ENCODE measurements around the gene DACH1.
"Not testable (repeated sequence)": the region's sequence is repeated elsewhere in the genome, so short reads cannot be mapped to it uniquely, and the experiment has no call there.

The DACH1 gene

GRCh38 chr13:71787414-71787813 lies 79.6 kb downstream of the DACH1 start:
- no peak overlapping the region for H3K4me3 ChIP-seq (replicated peaks; ENCODE audit: low read depth, low read length)
- no peak for DNase-seq (ENCODE audit: low read depth)
- TF ChIP-seq CTCF (IDR thresholded peaks at IDR 0.05; ENCODE audit: low read length, missing control alignments): no peak

DNA sequence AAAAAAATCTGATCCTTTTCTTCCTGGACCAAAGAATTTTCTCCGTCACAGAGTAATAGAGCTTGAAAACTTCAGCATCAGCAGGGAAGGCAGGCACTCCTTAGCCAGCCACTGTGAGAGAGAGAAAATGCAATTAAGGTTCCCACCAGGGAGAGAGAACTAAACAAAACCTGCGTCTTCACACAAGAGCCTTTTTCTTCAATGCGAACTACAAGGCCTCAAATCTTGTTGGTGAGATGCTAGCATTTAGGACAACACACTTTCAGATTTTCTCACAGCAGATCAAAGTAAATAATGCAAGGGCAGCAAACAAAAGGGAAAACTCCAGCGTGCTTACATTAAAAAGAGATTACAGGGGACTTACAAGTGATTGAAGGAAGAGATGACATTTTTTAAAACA lies 80.1 kb downstream of the DACH1 start:
- TF ChIP-seq CTCF (IDR thresholded peaks at IDR 0.05; ENCODE audit: low read length, missing control alignments): no peak
- H3K4me3 ChIP-seq (replicated peaks; ENCODE audit: low read depth, low read length): no peak overlapping the region
- no peak for DNase-seq (ENCODE audit: low read depth)

GRCh38 chr13:71785361-71785760 lies 81.6 kb downstream of the DACH1 start:
- no peak for DNase-seq (ENCODE audit: low read depth)
- no peak overlapping the region for H3K4me3 ChIP-seq (replicated peaks; ENCODE audit: low read depth, low read length)
- TF ChIP-seq CTCF (IDR thresholded peaks at IDR 0.05; ENCODE audit: low read length, missing control alignments): no peak

GRCh38 chr13:71780546-71780945 lies 86.5 kb downstream of the DACH1 start:
- no peak overlapping the region for H3K4me3 ChIP-seq (replicated peaks; ENCODE audit: low read depth, low read length)
- DNase-seq (ENCODE audit: low read depth): no peak
- TF ChIP-seq CTCF (IDR thresholded peaks at IDR 0.05; ENCODE audit: low read length, missing control alignments): no peak

DNA sequence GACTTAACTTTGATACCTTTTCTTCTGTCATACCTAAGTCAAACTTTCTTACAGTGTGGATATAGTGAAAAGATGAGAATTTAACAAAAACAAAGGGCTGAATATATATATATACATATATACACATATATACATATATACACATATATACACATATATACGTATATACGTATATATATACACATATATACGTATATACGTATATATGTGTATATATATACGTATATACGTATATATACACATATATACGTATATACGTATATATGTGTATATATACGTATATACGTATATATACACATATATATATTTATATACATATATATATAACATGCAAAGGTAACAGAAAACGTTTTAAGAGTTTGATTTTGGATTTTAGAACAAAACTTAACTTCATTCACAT lies 88.0 kb downstream of the DACH1 start:
- DNase-seq (ENCODE audit: low read depth); H3K4me3 ChIP-seq (replicated peaks; ENCODE audit: low read depth, low read length): not testable (repeated sequence)

- DNase-seq (ENCODE audit: low read depth): no peak
- TF ChIP-seq CTCF (IDR thresholded peaks at IDR 0.05; ENCODE audit: low read length, missing control alignments): no peak
- H3K4me3 ChIP-seq (replicated peaks; ENCODE audit: low read depth, low read length): no peak overlapping the region
These were observed 91.0 kb downstream of the DACH1 start for GRCh38 chr13:71775966-71776365.

GRCh38 chr13:71774863-71775262 lies 92.1 kb downstream of the DACH1 start:
- TF ChIP-seq CTCF (IDR thresholded peaks at IDR 0.05; ENCODE audit: low read length, missing control alignments): no peak
- no peak overlapping the region for H3K4me3 ChIP-seq (replicated peaks; ENCODE audit: low read depth, low read length)
- no peak for DNase-seq (ENCODE audit: low read depth)

DNA sequence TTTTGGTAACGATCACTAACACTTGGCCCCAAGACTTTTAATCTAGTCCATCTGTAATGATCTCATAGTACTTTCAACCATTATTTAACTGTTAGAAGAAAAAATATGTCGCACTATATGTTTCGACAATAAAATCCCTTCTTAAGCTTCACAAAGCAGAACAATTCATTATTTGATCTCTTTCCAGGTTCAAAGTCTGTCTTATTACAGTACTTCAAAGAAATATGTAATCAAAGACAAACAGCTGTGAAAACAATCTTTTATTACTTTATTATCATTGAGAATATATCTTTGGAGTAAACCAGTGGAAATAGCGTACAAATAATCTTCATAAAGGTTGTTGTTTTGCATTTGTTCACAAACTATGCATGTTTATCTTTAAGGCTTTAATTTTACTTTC lies 93.5 kb downstream of the DACH1 start:
- DNase-seq (ENCODE audit: low read depth): no peak
- H3K4me3 ChIP-seq (replicated peaks; ENCODE audit: low read depth, low read length): no peak overlapping the region
- TF ChIP-seq CTCF (IDR thresholded peaks at IDR 0.05; ENCODE audit: low read length, missing control alignments): no peak

All from fibroblast of pulmonary artery (primary cell).